Transverse colon (tissue), 4 donors: ENCODE measurements around the gene BCAM. TPM values are rescaled to one million over a fixed set of nuclear protein-coding genes. Genes with fewer than 3 reads are reported as not detected.
"Not testable (repeated sequence)": the region's sequence is repeated elsewhere in the genome, so short reads cannot be mapped to it uniquely, and the experiment has no call there.

ENCODE experiments used
- DNase-seq: peaks from one replicate; pipeline ENCODE4 v3.0.0-alpha.2; 2019
- H3K27ac ChIP-seq, 4 donors: fragments of 200-600 bp; sonication (generic); 2 replicates each; pipeline ENCODE4 v1.5.1; 2016 to 2018; ENCODE audit warnings: inconsistent platforms in 4 of 4
- H3K27me3 ChIP-seq: fragments of 200-600 bp; sonication (generic); 2 replicates; pipeline ENCODE4 v1.5.1; 2017; ENCODE audit warnings: inconsistent platforms
- H3K36me3 ChIP-seq, 4 donors: fragments of 200-600 bp; sonication (generic); 2 replicates each; pipeline ENCODE4 v1.5.1; 2017 to 2019; ENCODE audit warnings: inconsistent platforms in 4 of 4
- H3K4me1 ChIP-seq, 4 donors: fragments of 200-600 bp; sonication (generic); 2 replicates each; pipeline ENCODE4 v1.5.1; 2017 to 2020; ENCODE audit warnings: inconsistent platforms in 4 of 4
- H3K4me3 ChIP-seq, 4 donors: fragments of 200-600 bp; sonication (generic); 1 replicate in 1 of 4; 2 replicates in 3 of 4; pipeline versions ENCODE4 v1.5.1 to v1.6.1; 2017 to 2019; ENCODE audit warnings: inconsistent platforms in 4 of 4
- H3K9me3 ChIP-seq, 2 donors: fragments of 200-600 bp; sonication (generic); 2 replicates each; pipeline ENCODE4 v1.5.1; 2017 to 2019; ENCODE audit warnings: inconsistent platforms in 2 of 2
- EP300 ChIP-seq: sonication (generic); formaldehyde crosslinking; IDR thresholded peaks from one replicate; pipeline ENCODE4 v1.6.1; 2017; ENCODE audit warnings: antibody characterized with exemption, low read depth
- POLR2A ChIP-seq: fragments of 450-650 bp; IDR thresholded peaks from one replicate; pipeline ENCODE4 v1.6.1; 2016; ENCODE audit warnings: antibody characterized with exemption, mild to moderate bottlenecking, moderate library complexity
- POLR2AphosphoS5 ChIP-seq, 3 donors: sonication (generic); formaldehyde crosslinking; IDR thresholded peaks; one replicate each; pipeline ENCODE4 v1.6.1; 2016; ENCODE audit warnings: antibody characterized with exemption in 3 of 3
- WGBS, 2 donors: methylation state at CpG; one replicate each; pipeline ENCODE4 v1.1.5; 2018; ENCODE audit warnings: low coverage in 1 of 2; 5-methylcytosine and 5-hydroxymethylcytosine counted together
- in situ Hi-C, 4 donors: fragments of 200-750 bp; cut with MboI; loops; one replicate each; pipeline versions ENCODE4 v1.15.0 to v1.15.1; 2017; ENCODE audit warnings: low sequenced_read_pairs in 3 of 4, low pct_ligation_motif_present in 1 of 4, low pct_unique_long_range_greater_than_20kb in 1 of 4
- intact Hi-C: fragments of 100-400 bp; cut with DNase I; formaldehyde crosslinking; loops from one replicate; pipeline ENCODE4 v1.15.1; 2023; ENCODE audit warnings: low total_unique reads
- total RNA-seq, 4 donors: library from RNA; depleted of rRNA; stranded (reverse); fragments of >200 nt; gene quantifications; one replicate each; pipeline ENCODE4 v1.1.0, GENCODE V29; 2016
- TF ChIP-seq, protein P1 (sequence below), 5 experiments: fragments of 200-600 bp in 3 of 5; fragments of 450-650 bp in 2 of 5; sonication (generic) in 3 of 5; IDR thresholded peaks; 1 replicate in 2 of 5; 2 replicates in 3 of 5; pipeline ENCODE4 v1.5.1; 2016 to 2017; ENCODE audit warnings: antibody characterized with exemption in 5 of 5, inconsistent platforms in 3 of 5, mild to moderate bottlenecking in 2 of 5, moderate library complexity in 1 of 5

The BCAM gene
- total RNA-seq, 4 donors from 2014 or later, result 7.9 to 95.1 (median 23.1) TPM

DNA sequence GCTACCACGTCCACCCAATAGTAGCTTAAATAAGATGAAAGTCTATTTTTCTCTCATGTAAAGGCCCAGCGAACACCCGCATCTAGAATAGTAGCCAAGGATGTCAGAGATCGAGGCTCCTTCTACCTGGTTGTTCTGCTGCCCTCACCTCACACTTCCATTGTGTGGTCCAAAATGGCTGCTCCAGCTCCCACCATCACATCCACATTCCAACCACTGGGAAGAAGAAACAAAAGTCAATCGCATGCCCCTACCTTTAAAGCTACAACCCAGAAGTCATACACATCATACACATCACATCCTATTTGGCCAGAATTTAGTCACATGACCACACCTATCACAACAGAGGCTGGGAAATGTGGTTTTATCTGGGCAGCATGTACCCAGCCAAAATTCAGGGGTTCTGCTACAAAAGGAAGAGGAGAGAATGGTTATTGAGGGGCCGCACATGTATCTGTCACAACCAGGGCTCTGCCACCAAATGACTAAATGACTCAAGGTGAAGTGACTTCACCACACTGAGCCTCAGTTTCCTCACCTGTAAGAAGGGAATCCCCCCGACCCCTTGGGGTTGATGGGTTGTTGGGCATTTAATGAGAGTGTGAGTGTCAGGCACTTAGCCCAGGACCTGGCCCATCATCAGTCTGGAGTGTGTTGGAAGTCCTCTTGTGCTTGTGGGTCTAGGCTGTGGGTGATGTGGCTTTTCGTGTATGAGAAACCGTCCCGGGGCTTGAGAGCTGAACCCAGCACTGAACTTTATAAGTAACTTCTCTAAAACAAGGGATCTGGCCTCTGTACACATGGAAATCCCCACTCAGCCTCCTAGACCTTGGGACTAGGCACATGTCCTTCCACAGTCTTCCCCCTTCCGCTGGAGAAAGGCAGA, 41.4 kb upstream of the BCAM start:
- Histone ChIP-seq H3K27me3 (no peaks in the 10 kb centered on the region), H3K4me1 (peaks cover 0 to 47% (median 12%) of the 10 kb centered on the region in 4 donors), H3K36me3 (no peaks in the 10 kb centered on the region), H3K4me3 (no peak overlapping the region), H3K9me3 (no peaks in the 10 kb centered on the region), H3K27ac (no peak overlapping the region)
- intact Hi-C loops (no loop called here), in situ Hi-C loops (loop anchor here (5.0 kb wide), 2 partner anchors 40 to 45 kb away; no protein-coding TSS in a partner anchor)
- TF ChIP-seq POLR2AphosphoS5 (IDR thresholded peaks at IDR 0.05) (no peak), POLR2A (no peak), EP300 (no peak)
- TF ChIP-seq, protein P1, sequence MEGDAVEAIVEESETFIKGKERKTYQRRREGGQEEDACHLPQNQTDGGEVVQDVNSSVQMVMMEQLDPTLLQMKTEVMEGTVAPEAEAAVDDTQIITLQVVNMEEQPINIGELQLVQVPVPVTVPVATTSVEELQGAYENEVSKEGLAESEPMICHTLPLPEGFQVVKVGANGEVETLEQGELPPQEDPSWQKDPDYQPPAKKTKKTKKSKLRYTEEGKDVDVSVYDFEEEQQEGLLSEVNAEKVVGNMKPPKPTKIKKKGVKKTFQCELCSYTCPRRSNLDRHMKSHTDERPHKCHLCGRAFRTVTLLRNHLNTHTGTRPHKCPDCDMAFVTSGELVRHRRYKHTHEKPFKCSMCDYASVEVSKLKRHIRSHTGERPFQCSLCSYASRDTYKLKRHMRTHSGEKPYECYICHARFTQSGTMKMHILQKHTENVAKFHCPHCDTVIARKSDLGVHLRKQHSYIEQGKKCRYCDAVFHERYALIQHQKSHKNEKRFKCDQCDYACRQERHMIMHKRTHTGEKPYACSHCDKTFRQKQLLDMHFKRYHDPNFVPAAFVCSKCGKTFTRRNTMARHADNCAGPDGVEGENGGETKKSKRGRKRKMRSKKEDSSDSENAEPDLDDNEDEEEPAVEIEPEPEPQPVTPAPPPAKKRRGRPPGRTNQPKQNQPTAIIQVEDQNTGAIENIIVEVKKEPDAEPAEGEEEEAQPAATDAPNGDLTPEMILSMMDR (IDR thresholded peaks at IDR 0.05), result no peak
- DNase-seq, result no peak
- 70% methylated on average over 11 of the region's 11 CpGs; no CpG with 5 or more reads in 1 of the 2 donors for WGBS, 2 donors

DNA sequence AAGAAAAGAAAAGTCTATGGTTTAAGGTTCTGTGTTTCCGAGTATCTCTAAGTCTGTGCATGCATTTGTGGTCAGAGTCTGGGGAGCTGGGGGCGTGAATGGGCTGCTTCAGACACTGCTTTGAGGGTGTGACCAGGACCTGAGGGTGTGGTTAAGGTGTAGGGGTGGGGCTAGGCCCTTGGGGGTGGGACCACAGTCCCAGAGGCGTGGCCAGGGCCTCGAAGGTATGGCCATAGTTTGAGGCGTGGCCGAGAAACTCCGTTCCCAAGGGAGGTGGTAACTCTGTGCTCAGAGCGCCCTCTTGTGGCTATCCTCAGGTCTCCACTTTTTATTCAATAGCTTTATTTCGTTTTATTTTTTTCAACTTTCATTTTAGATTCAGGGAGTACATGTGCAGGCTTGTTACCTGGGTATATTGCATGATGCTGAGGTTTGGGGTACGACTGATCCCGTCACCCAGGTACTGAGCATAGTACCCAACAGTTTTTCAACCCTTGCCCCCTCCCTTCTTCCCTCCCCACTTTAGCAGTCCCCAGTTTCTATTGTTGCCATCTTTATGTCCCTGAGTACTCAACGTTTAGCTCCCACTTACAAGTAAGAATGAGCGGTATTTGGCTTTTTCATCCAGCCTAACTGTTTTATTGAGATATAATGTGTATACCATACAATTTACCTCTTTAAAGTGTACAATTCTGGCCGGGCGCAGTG, 38.2 kb upstream of the BCAM start:
- intact Hi-C loops (loop anchor here (1.0 kb wide), 2 partner anchors 47 to 81 kb away; no protein-coding TSS in a partner anchor), in situ Hi-C loops (no loop called here)

DNA sequence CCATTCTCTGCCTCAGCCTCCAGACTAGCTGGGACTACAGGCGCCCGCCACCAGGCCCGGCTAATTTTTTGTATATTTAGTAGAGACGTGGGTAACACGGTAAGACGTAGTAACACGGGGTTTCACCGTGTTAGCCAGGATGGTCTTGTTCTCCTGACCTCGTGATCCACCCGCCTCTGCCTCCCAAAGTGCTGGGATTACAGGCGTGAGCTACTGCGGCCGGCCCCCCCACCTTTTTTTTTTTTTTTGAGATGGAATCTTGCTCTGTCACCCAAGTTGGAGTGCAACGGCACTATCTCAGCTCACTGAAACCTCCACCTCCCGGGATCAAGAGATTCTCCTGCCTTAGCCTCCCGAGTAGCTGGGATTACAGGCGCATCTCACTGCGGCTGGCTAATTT, 36.8 kb upstream of the BCAM start:
- WGBS, 2 donors, result 60 to 87% methylated on average over 2 to 18 of the region's 18 CpGs
- H3K9me3 ChIP-seq, DNase-seq, H3K36me3 ChIP-seq, in situ Hi-C loops, intact Hi-C loops, H3K27me3 ChIP-seq, H3K27ac ChIP-seq, H3K4me3 ChIP-seq: not testable (repeated sequence)
- H3K4me1 ChIP-seq, result peaks cover 0 to 47% (median 20%) of the 10 kb centered on the region in 4 donors

More for the DNA sequence above, 38.2 kb upstream of the BCAM start:
- 13 to 70% methylated on average over 4 to 15 of the region's 15 CpGs for WGBS, 2 donors
- peak; percentile 98 for DNase-seq
- no peaks in the 10 kb centered on the region for H3K9me3 ChIP-seq
- peaks cover 0 to 42% (median 11%) of the 10 kb centered on the region in 4 donors for H3K4me1 ChIP-seq
- no peak for TF ChIP-seq POLR2A
- TF ChIP-seq, protein P1 (IDR thresholded peaks at IDR 0.05), result peak; percentile 82 to 97 (median 87)
- peak; percentile 26 to 70 (median 33) for TF ChIP-seq POLR2AphosphoS5 (IDR thresholded peaks at IDR 0.05)
- no peaks in the 10 kb centered on the region for H3K27me3 ChIP-seq
- no peak overlapping the region for H3K4me3 ChIP-seq
- H3K27ac ChIP-seq, result peak overlapping the region; percentile 24 to 60 (median 43)
- H3K36me3 ChIP-seq, result no peaks in the 10 kb centered on the region

DNA sequence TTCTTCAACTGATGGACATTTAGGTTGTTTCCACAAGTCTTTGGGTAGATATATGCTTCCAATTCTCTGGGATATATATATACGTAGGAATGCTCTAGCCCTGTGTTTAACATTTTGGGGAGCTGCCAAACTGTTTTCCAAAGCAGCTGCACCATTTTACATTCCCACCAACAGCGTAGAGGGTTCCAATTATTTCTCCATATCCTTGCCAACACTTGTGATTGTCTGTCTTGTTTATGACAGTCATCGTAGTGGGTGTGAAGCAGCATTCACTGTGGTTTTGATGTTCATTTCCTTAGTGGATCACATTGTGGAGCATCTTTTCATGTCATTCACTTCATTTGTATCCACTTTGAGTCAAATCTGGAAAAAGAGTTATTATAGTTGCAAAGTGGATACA, 35.9 kb upstream of the BCAM start:
- intact Hi-C loops, result no loop called here
- no peak overlapping the region for H3K27ac ChIP-seq
- no peak overlapping the region for H3K4me3 ChIP-seq
- peaks cover 0 to 53% (median 23%) of the 10 kb centered on the region in 4 donors for H3K4me1 ChIP-seq
- DNase-seq, result no peak
- H3K9me3 ChIP-seq, result no peaks in the 10 kb centered on the region
- in situ Hi-C loops, result no loop called here
- no peaks in the 10 kb centered on the region for H3K36me3 ChIP-seq
- peaks cover 6% of the 10 kb centered on the region for H3K27me3 ChIP-seq
- no peak for TF ChIP-seq EP300
- no peak for TF ChIP-seq POLR2AphosphoS5 (IDR thresholded peaks at IDR 0.05)
- no peak for TF ChIP-seq POLR2A
- TF ChIP-seq, protein P1 (IDR thresholded peaks at IDR 0.05), result no peak
- WGBS, 2 donors, result 25 to 35% methylated on average over 2 to 3 of the region's 3 CpGs
